EL (cell line): ENCODE results near the gene SIGLECL1.

Experiments used
- DNase-seq: peaks from one replicate; pipeline ENCODE4 v3.0.0-alpha.2; 2016

The SIGLECL1 gene

DNA sequence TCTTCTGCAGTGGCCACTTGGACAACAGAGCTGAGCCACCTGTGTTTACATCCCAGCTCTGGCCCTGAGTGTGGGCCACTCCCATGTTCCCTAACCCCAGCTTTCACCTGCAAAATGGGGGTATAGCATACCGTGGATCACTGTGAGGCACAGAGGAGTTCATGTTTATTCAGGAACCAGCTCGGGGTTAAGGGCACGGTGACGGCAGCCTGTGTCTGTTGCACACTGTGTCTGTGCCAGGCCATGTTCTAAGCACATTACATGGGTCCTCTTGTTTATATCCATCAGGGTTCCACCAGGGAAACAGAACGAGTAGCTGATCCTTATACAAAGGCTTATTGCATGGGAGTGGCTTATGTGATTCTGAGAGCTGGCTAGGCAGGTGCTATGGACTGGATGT lies 46.5 kb downstream of the SIGLECL1 start:
- DNase-seq = no peak

GRCh38 chr19:51301266-51301665 lies 50.4 kb downstream of the SIGLECL1 start:
- DNase-seq = no peak

DNA sequence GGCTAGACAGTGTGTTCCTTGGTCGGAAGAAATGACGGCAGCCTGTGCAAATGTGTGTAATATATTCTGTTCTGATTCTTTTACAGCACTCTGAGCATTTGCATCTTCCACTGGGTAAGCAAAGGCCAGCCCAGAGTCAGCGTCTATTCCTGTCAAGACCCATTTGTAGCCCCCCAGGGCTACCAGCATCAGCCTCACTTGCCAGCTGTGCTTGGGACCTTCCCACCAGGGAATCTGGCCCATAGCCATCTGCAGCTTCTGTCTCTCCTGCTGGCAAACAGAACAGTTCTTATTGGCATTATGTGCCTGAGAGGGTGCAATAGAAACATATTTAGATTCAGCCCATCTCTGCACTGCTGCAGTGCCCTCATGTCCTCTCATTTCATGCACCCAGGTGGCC lies 54.6 kb downstream of the SIGLECL1 start:
- DNase-seq = no peak

GRCh38 chr19:51311351-51312257 lies 60.7 kb downstream of the SIGLECL1 start, which contains the start of gene IGLON5:
Gene IGLON5, plus strand, starts transcription at chr19:51311644. Its CDS starts 204 bp downstream, at chr19:51311848.
- DNase-seq = no peak

GRCh38 chr19:51316688-51317087 lies 65.8 kb downstream of the SIGLECL1 start:
- DNase-seq = no peak

DNA sequence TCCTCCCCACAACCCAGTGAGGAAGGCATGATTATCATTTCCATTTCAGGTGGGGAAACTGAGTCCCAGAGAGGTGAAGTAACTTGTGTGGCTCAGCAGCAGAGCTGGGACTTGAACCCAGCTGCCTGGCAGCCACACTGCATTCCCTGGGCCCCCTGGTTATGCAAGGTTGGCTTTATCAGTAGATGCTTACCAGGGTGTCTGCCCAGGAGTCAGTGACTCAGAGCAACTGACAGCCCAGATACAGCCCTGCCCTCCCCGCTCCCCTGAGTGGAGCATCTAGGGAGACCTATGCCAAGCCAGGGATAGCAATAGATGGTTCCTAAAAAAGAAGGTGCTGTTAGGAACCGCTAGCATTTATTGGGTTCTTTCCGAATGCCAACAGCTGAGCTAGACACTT lies 66.5 kb downstream of the SIGLECL1 start:
- no peak for DNase-seq

- DNase-seq = no peak
Observed at GRCh38 chr19:51317968-51318367, 67.1 kb downstream of the SIGLECL1 start.
